Fibroblast of lung (primary cell): ENCODE measurements around the gene MIX23. TPM values are rescaled to one million over a fixed set of nuclear protein-coding genes. Genes with fewer than 3 reads are reported as not detected.

ENCODE experiments used
- DNase-seq, 2 donors: peaks; one replicate each; pipeline versions ENCODE4 v3.0.0 to v3.0.0-alpha.2; 2010; ENCODE audit warnings: low read depth in 2 of 2
- H2AFZ ChIP-seq: 2 replicates; pipeline ENCODE4 v1.5.1; 2012; ENCODE audit warnings: low read length, control low read depth, inconsistent platforms
- H3K27ac ChIP-seq: 2 replicates; pipeline ENCODE4 v1.5.1; 2011; ENCODE audit warnings: low read length, control low read depth; ENCODE audit not compliant: insufficient read depth
- H3K27me3 ChIP-seq: 2 replicates; pipeline ENCODE4 v1.5.1; 2011; ENCODE audit warnings: mild to moderate bottlenecking, low read length; ENCODE audit not compliant: control insufficient read depth, insufficient read depth
- H3K36me3 ChIP-seq: 2 replicates; pipeline ENCODE4 v1.5.1; 2011; ENCODE audit warnings: low read length; ENCODE audit not compliant: control insufficient read depth, insufficient read depth
- H3K4me1 ChIP-seq: 2 replicates; pipeline ENCODE4 v1.5.1; 2011; ENCODE audit warnings: low read length; ENCODE audit not compliant: control insufficient read depth, insufficient read depth; ENCODE audit errors: extremely low read depth
- H3K4me2 ChIP-seq: 2 replicates; pipeline ENCODE4 v1.5.1; 2011; ENCODE audit warnings: low read length, control low read depth; ENCODE audit not compliant: insufficient read depth; ENCODE audit errors: extremely low read depth
- H3K4me3 ChIP-seq, 4 experiments: fragments of 200-600 bp in 1 of 4; sonication (generic) in 1 of 4; replicated peaks in 1 of 4; 2 replicates each; pipeline ENCODE4 v1.5.1; 2011 to 2016; ENCODE audit warnings: low read length in 4 of 4, low read depth in 3 of 4, mild to moderate bottlenecking in 3 of 4, control low read depth in 2 of 4, inconsistent platforms in 1 of 4, mixed read lengths in 1 of 4; ENCODE audit not compliant: insufficient read depth in 1 of 4; ENCODE audit errors: control extremely low read depth in 1 of 4
- H3K79me2 ChIP-seq: 2 replicates; pipeline ENCODE4 v1.5.1; 2012; ENCODE audit warnings: mild to moderate bottlenecking, low read length, inconsistent platforms; ENCODE audit not compliant: control insufficient read depth, insufficient read depth
- H3K9ac ChIP-seq: 2 replicates; pipeline ENCODE4 v1.5.1; 2011; ENCODE audit warnings: mild to moderate bottlenecking, low read length, control low read depth; ENCODE audit not compliant: insufficient read depth
- H3K9me3 ChIP-seq: 2 replicates; pipeline ENCODE4 v1.5.1; 2012; ENCODE audit warnings: low read depth, low read length; ENCODE audit not compliant: control insufficient read depth, insufficient read depth
- H4K20me1 ChIP-seq: 2 replicates; pipeline ENCODE4 v1.5.1; 2011; ENCODE audit warnings: low read length; ENCODE audit not compliant: control insufficient read depth, insufficient read depth; ENCODE audit errors: extremely low read depth
- CTCF ChIP-seq, 2 donors: IDR thresholded peaks in 1 of 2; conservative IDR thresholded peaks in 1 of 2; 1 replicate in 1 of 2; 2 replicates in 1 of 2; pipeline ENCODE4 v1.5.1; 2011 to 2012; ENCODE audit warnings: low read length in 2 of 2, control low read depth in 1 of 2, inconsistent platforms in 1 of 2, low read depth in 1 of 2, mild to moderate bottlenecking in 1 of 2
- EZH2 ChIP-seq: IDR thresholded peaks from 2 replicates; pipeline ENCODE4 v1.5.1; 2012; ENCODE audit warnings: low read length, control low read depth, mild to moderate bottlenecking; ENCODE audit errors: missing control alignments
- polyA minus RNA-seq: library from RNA; depleted of rRNA, polyadenylated mRNA; stranded (reverse); fragments of >200 nt; gene quantifications from 2 replicates; pipeline ENCODE4 v1.2.3, GENCODE V29; 2011; ENCODE audit warnings: low replicate concordance
- polyA plus RNA-seq, 2 donors: library from polyadenylated mRNA; depleted of rRNA in 1 of 2; stranded (reverse) in 1 of 2; unstranded in 1 of 2; fragments of >200 nt; gene quantifications; 2 replicates each; pipeline ENCODE4 v1.2.1, GENCODE V29; 2011 to 2012; ENCODE audit warnings: missing spikeins in 1 of 2
- total RNA-seq: library from RNA; depleted of rRNA; stranded (reverse); fragments of >200 nt; gene quantifications from 2 replicates; pipeline ENCODE4 v1.2.1, GENCODE V29; 2014

MIX23 gene
- total RNA-seq (30.9 and 57.8 TPM in 2 replicates), polyA plus RNA-seq (22.3 and 26.7 TPM in 2 replicates), polyA minus RNA-seq (not detected in 2 replicates)
- 27.5 and 29.4 TPM in 2 replicates for polyA plus RNA-seq (2012)

GRCh38 chr3:122382888-122383666 is at the start of gene MIX23:
Gene MIX23 (minus strand): TSS chr3:122383231. CDS start chr3:122383224, 7 bp downstream.
- TF ChIP-seq EZH2 (no peak), CTCF (conservative IDR thresholded peaks at IDR 0.05 in 1 of 2, IDR thresholded peaks at IDR 0.05 in 1 of 2; ENCODE audit: low read depth in 1 of 2, low read length in 2 of 2) (no peak)
- H3K4me3 ChIP-seq = peak within 1 kb of the TSS; percentile 83 to 91 (median 84)
- H3K27ac ChIP-seq = peak within 1 kb of the TSS; percentile 70
- H4K20me1 ChIP-seq = no peaks in the 10 kb centered on the region
- H3K36me3 ChIP-seq = no peaks in the 10 kb centered on the region
- H3K9ac ChIP-seq = peak within 1 kb of the TSS; percentile 72
- H3K79me2 ChIP-seq = peaks cover 14% of the 10 kb centered on the region
- no peaks in the 10 kb centered on the region for H3K27me3 ChIP-seq
- peaks cover 4% of the 10 kb centered on the region for H3K4me1 ChIP-seq
- peak within 1 kb of the TSS; percentile 99 for H3K4me2 ChIP-seq
- peak within 1 kb of the TSS; percentile 99 for H2AFZ ChIP-seq
- peak; percentile 73 to 81 for DNase-seq
- no peaks in the 10 kb centered on the region for H3K9me3 ChIP-seq

GRCh38 chr3:122430371-122430770 is 47.3 kb upstream of the MIX23 start:
- Histone ChIP-seq H3K9ac (no peak overlapping the region), H3K36me3 (peaks cover 8% of the 10 kb centered on the region), H4K20me1 (peaks cover 3% of the 10 kb centered on the region), H3K4me2 (no peak overlapping the region), H2AFZ (no peak overlapping the region), H3K27me3 (no peaks in the 10 kb centered on the region), H3K27ac (no peak overlapping the region), H3K9me3 (no peaks in the 10 kb centered on the region), H3K4me3 (no peak overlapping the region), H3K4me1 (no peaks in the 10 kb centered on the region), H3K79me2 (no peaks in the 10 kb centered on the region)
- DNase-seq = no peak
- TF ChIP-seq CTCF (conservative IDR thresholded peaks at IDR 0.05 in 1 of 2, IDR thresholded peaks at IDR 0.05 in 1 of 2; ENCODE audit: low read depth in 1 of 2, low read length in 2 of 2) = no peak
- no peak for TF ChIP-seq EZH2

- Histone ChIP-seq H3K4me2 (no peak overlapping the region), H3K9ac (no peak overlapping the region), H2AFZ (no peak overlapping the region), H3K27ac (no peak overlapping the region), H3K27me3 (no peaks in the 10 kb centered on the region), H3K79me2 (no peaks in the 10 kb centered on the region), H4K20me1 (peaks cover 3% of the 10 kb centered on the region), H3K4me1 (no peaks in the 10 kb centered on the region), H3K9me3 (no peaks in the 10 kb centered on the region), H3K36me3 (peaks cover 10% of the 10 kb centered on the region), H3K4me3 (no peak overlapping the region)
- peak in 1 of 2 donors; percentile 32 for DNase-seq
- TF ChIP-seq CTCF (conservative IDR thresholded peaks at IDR 0.05 in 1 of 2, IDR thresholded peaks at IDR 0.05 in 1 of 2; ENCODE audit: low read depth in 1 of 2, low read length in 2 of 2) (no peak), EZH2 (no peak)
These were observed 44.9 kb upstream of the MIX23 start for GRCh38 chr3:122427857-122428471.
